Tibial artery (tissue), 4 donors: Measurements from ENCODE around the gene HTT.

Experiments
- DNase-seq, 2 donors: peaks; one replicate each; pipeline ENCODE4 v3.0.0-alpha.2; 2019
- H3K27ac ChIP-seq, 2 donors: fragments of 200-600 bp; sonication (generic) in 1 of 2; 1 replicate in 1 of 2; 2 replicates in 1 of 2; pipeline ENCODE4 v1.5.1; 2018 to 2019; ENCODE audit warnings: mild to moderate bottlenecking in 1 of 2
- H3K27me3 ChIP-seq, 2 donors: fragments of 200-600 bp; sonication (generic) in 1 of 2; one replicate each; pipeline versions ENCODE4 v1.5.1 to v1.6.0; 2016 to 2019
- H3K36me3 ChIP-seq, 3 donors: fragments of 200-600 bp; sonication (generic) in 2 of 3; one replicate each; pipeline ENCODE4 v1.5.1; 2016 to 2019; ENCODE audit warnings: mild to moderate bottlenecking in 2 of 3
- H3K4me1 ChIP-seq, 4 donors: fragments of 200-600 bp; sonication (generic) in 2 of 4; 1 replicate in 3 of 4; 2 replicates in 1 of 4; pipeline ENCODE4 v1.5.1; 2016 to 2019
- H3K4me3 ChIP-seq, 2 donors: fragments of 200-600 bp; sonication (generic) in 1 of 2; 1 replicate in 1 of 2; 2 replicates in 1 of 2; pipeline ENCODE4 v1.5.1; 2018 to 2019; ENCODE audit warnings: mild to moderate bottlenecking in 2 of 2
- H3K9me3 ChIP-seq, 3 donors: fragments of 200-600 bp; sonication (generic) in 1 of 3; one replicate each; pipeline ENCODE4 v1.5.1; 2016 to 2019
- CTCF ChIP-seq, 2 experiments: fragments of 200-600 bp in 1 of 2; fragments of 450-650 bp in 1 of 2; IDR thresholded peaks; one replicate each; pipeline ENCODE4 v1.5.1; 2017 to 2019; ENCODE audit warnings: antibody characterized with exemption in 2 of 2, mild to moderate bottlenecking in 1 of 2, moderate library complexity in 1 of 2
- intact Hi-C: fragments of 100-400 bp; cut with DNase I; formaldehyde crosslinking; loops from one replicate; pipeline ENCODE4 v1.15.0; 2023; ENCODE audit warnings: low total_unique reads

Gene HTT

GRCh38 chr4:3211866-3212265 lies 137.4 kb downstream of the HTT start:
- Histone ChIP-seq H3K27ac (no peak overlapping the region), H3K27me3 (no peaks in the 10 kb centered on the region), H3K4me3 (no peak overlapping the region), H3K4me1 (no peaks in the 10 kb centered on the region), H3K9me3 (no peaks in the 10 kb centered on the region), H3K36me3 (peaks cover 82 to 95% (median 83%) of the 10 kb centered on the region in 3 donors)
- DNase-seq = no peak
- TF ChIP-seq CTCF (IDR thresholded peaks at IDR 0.05) = no peak
- intact Hi-C loops = no loop called here

GRCh38 chr4:3212391-3213105 lies 138.1 kb downstream of the HTT start:
- Histone ChIP-seq H3K4me1 (no peaks in the 10 kb centered on the region), H3K27me3 (no peaks in the 10 kb centered on the region), H3K36me3 (peaks cover 81 to 95% (median 81%) of the 10 kb centered on the region in 3 donors), H3K9me3 (no peaks in the 10 kb centered on the region), H3K27ac (no peak overlapping the region), H3K4me3 (no peak overlapping the region)
- intact Hi-C loops = no loop called here
- DNase-seq = peak in 1 of 2 donors; percentile 9
- no peak for TF ChIP-seq CTCF (IDR thresholded peaks at IDR 0.05)

- H3K4me1 ChIP-seq = no peaks in the 10 kb centered on the region
- no peak overlapping the region for H3K27ac ChIP-seq
- H3K27me3 ChIP-seq = no peaks in the 10 kb centered on the region
- no peaks in the 10 kb centered on the region for H3K9me3 ChIP-seq
- intact Hi-C loops = no loop called here
- TF ChIP-seq CTCF (IDR thresholded peaks at IDR 0.05) = no peak
- H3K4me3 ChIP-seq = no peak overlapping the region
- H3K36me3 ChIP-seq = peaks cover 81 to 95% (median 82%) of the 10 kb centered on the region in 3 donors
- no peak for DNase-seq
Measured at GRCh38 chr4:3213106-3213425, 138.6 kb downstream of the HTT start.

- H3K4me1 ChIP-seq = no peaks in the 10 kb centered on the region
- peaks cover 80 to 96% (median 86%) of the 10 kb centered on the region in 3 donors for H3K36me3 ChIP-seq
- H3K9me3 ChIP-seq = no peaks in the 10 kb centered on the region
- no peak overlapping the region for H3K4me3 ChIP-seq
- intact Hi-C loops = no loop called here
- peak in 1 of 2 donors; percentile 33 for DNase-seq
- no peaks in the 10 kb centered on the region for H3K27me3 ChIP-seq
- TF ChIP-seq CTCF (IDR thresholded peaks at IDR 0.05) = no peak
- H3K27ac ChIP-seq = no peak overlapping the region
Measured at GRCh38 chr4:3213661-3214250, 139.3 kb downstream of the HTT start.

GRCh38 chr4:3215256-3215655 lies 140.8 kb downstream of the HTT start:
- Histone ChIP-seq H3K36me3 (peaks cover 81 to 96% (median 86%) of the 10 kb centered on the region in 3 donors), H3K9me3 (no peaks in the 10 kb centered on the region), H3K27ac (no peak overlapping the region), H3K4me1 (no peaks in the 10 kb centered on the region), H3K27me3 (no peaks in the 10 kb centered on the region), H3K4me3 (no peak overlapping the region)
- intact Hi-C loops = no loop called here
- peak in 1 of 2 donors; percentile 6 for DNase-seq
- no peak for TF ChIP-seq CTCF (IDR thresholded peaks at IDR 0.05)
